ENCODE results near the gene CLEC1B. TPM values are rescaled to one million over a fixed set of nuclear protein-coding genes. Genes with fewer than 3 reads are reported as not detected.
"Not testable (repeated sequence)": the region's sequence is repeated elsewhere in the genome, so short reads cannot be mapped to it uniquely, and the experiment has no call there.

The CLEC1B gene
- total and polyA plus RNA-seq, 12 donors: 0.04 TPM; not detected in 11

DNA sequence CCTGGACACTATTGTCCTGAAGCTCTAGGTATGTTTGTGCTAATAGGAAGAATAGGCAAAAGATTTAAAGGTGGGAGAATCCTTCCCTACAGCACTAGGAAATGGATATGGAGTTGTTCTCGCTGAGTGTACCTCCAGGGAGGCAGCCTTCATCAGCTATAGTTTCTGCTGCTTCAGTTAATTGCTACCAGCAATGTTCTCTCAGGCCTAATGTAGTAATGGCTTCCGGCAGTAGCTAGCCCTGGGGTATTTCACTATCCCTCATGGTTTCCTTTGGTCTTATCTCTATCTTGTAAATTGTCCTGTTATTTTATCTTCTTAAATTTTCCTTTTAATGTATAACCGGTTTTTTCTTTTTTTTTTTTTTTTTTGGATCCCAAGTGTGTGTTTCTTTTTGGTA, 37.0 kb downstream of the CLEC1B start:
- Histone ChIP-seq H3K27ac (no peak overlapping the region), H3K9me3 (no peaks in the 10 kb centered on the region), H3K27me3 (no peaks in the 10 kb centered on the region), H3K4me1 (peaks cover 0 to 27% (median 0%) of the 10 kb centered on the region in 9 donors), H3K36me3 (no peaks in the 10 kb centered on the region), H3K4me3 (no peak overlapping the region)
- ATAC-seq (no peak), DNase-seq (no peak)
- WGBS, 2 donors: 68 to 74% methylated on average over 3 of the region's 3 CpGs
- intact Hi-C loops (cut with DNase I): no loop called here
- TF ChIP-seq, protein P1, sequence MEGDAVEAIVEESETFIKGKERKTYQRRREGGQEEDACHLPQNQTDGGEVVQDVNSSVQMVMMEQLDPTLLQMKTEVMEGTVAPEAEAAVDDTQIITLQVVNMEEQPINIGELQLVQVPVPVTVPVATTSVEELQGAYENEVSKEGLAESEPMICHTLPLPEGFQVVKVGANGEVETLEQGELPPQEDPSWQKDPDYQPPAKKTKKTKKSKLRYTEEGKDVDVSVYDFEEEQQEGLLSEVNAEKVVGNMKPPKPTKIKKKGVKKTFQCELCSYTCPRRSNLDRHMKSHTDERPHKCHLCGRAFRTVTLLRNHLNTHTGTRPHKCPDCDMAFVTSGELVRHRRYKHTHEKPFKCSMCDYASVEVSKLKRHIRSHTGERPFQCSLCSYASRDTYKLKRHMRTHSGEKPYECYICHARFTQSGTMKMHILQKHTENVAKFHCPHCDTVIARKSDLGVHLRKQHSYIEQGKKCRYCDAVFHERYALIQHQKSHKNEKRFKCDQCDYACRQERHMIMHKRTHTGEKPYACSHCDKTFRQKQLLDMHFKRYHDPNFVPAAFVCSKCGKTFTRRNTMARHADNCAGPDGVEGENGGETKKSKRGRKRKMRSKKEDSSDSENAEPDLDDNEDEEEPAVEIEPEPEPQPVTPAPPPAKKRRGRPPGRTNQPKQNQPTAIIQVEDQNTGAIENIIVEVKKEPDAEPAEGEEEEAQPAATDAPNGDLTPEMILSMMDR (IDR thresholded peaks at IDR 0.05): no peak

DNA sequence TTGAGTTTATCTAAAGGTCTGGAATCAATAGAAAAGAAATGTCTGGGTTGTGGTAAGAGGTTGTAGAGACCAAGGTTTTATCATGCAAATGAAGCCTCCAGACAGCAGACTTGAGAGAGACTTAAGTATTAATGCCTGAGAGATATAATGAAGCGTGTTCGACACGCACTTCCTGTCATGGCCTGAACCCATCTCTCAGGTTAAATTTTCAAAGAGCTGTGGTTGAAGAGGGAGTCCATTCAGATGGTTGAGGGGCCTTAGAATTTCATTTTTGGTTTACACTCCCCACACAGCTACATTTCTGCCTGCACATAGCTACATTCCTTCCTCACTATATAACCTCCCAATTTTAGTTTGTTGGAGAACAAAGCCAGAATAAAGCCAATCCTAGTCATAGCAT, 37.8 kb downstream of the CLEC1B start:
- Histone ChIP-seq H3K9me3 (no peaks in the 10 kb centered on the region), H3K27ac (peak overlapping the region in 1 of 10 donors; percentile 74), H3K36me3 (no peaks in the 10 kb centered on the region), H3K4me1 (peaks cover 0 to 27% (median 0%) of the 10 kb centered on the region in 9 donors), H3K4me3 (no peak overlapping the region), H3K27me3 (no peaks in the 10 kb centered on the region)
- ATAC-seq (no peak), DNase-seq (no peak)
- intact Hi-C loops (cut with DNase I): no loop called here
- 92 to 96% methylated on average over 3 of the region's 3 CpGs for WGBS, 2 donors
- TF ChIP-seq, protein P1 (IDR thresholded peaks at IDR 0.05): no peak

DNA sequence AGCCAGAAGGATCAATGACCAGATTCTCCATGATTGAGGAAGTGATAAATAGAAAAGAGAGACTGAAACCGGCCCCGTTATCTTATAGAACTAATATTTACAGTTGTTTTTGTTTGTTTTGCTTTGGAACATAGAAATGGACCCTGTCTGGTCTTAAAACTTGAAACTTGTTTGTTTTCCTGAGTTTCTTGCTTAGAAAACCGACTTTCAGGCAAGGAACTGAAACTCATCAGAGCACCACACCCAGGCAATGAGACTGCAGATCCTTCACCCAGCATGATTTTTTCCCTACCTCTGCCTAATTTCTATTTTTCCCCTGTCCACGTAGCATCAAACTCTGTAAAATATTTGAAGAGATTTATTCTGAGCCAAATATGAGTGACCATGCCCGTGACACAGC, 38.3 kb downstream of the CLEC1B start:
- 68 to 76% methylated on average over 5 of the region's 5 CpGs for WGBS, 2 donors
- Histone ChIP-seq H3K27ac (peak overlapping the region in 1 of 10 donors; percentile 74), H3K36me3 (no peaks in the 10 kb centered on the region), H3K9me3 (no peaks in the 10 kb centered on the region), H3K27me3 (no peaks in the 10 kb centered on the region), H3K4me1 (peaks cover 0 to 27% (median 0%) of the 10 kb centered on the region in 9 donors), H3K4me3 (no peak overlapping the region)
- TF ChIP-seq, protein P1 (IDR thresholded peaks at IDR 0.05): no peak
- DNase-seq (no peak), ATAC-seq (no peak)
- intact Hi-C loops (cut with DNase I): no loop called here

DNA sequence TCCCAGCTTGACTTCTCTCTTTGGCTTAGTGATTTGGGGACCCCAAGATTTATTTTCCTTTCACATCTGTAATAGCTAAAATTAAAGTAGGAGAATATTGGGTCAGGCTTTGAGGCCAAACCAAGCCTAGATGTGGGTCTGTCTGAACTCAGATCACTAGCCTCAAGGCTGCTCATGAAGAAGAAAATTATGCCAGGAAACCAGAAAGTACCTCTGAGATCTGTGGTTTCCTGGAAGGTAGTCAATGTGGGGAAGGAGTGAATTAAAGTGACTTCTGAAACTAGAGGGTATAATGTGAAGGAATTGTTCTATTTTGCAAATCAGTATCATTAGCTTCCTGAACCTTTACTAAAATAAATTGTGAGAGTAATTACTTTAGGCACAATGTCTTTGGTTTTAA, 41.1 kb downstream of the CLEC1B start:
- DNase-seq (no peak), ATAC-seq (no peak)
- Histone ChIP-seq H3K27ac (no peak overlapping the region), H3K4me3 (no peak overlapping the region), H3K4me1 (peaks cover 0 to 27% (median 0%) of the 10 kb centered on the region in 9 donors), H3K9me3 (no peaks in the 10 kb centered on the region), H3K36me3 (no peaks in the 10 kb centered on the region), H3K27me3 (no peaks in the 10 kb centered on the region)
- TF ChIP-seq, protein P1 (IDR thresholded peaks at IDR 0.05): no peak
- intact Hi-C loops (cut with DNase I): no loop called here

DNA sequence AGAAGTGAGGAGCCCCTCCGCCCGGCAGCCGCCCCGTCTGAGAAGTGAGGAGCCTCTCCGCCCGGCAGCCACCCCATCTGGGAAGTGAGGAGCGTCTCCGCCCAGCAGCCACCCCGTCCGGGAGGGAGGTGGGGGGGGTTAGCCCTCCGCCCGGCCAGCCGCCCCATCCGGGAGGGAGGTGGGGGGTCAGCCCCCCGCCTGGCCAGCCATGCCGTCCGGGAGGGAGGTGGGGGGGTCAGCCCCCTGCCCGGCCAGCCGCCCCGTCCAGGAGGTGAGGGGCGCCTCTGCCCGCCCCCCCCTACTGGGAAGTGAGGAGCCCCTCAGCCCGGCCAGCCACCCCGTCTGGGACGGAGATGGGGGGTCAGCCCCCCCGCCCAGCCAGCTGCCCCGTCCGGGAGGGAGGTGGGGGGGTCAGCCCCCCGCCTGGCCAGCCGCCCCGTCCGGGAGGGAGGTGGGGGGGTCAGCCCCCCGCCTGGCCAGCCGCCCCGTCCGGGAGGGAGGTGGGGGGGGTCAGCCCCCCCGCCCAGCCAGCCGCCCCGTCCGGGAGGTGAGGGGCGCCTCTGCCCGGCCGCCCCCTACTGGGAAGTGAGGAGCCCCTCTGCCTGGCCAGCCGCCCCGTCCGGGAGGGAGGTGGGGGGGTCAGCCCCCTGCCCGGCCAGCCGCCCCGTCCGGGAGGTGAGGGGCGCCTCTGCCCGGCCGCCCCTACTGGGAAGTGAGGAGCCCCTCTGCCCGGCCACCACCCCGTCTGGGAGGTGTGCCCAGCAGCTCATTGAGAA, 45.8 kb downstream of the CLEC1B start:
- H3K27ac ChIP-seq; ATAC-seq; intact Hi-C loops (cut with DNase I); H3K4me3 ChIP-seq; DNase-seq; H3K9me3 ChIP-seq; H3K27me3 ChIP-seq; H3K36me3 ChIP-seq: not testable (repeated sequence)
- WGBS, 2 donors: 92 to 96% methylated on average over 14 to 20 of the region's 55 CpGs
- peaks cover 0 to 36% (median 0%) of the 10 kb centered on the region in 9 donors for H3K4me1 ChIP-seq

Measured in heart right ventricle (tissue), 16 donors.